GM12891 (cell line): ENCODE measurements around the gene PRXL2A.
A peak's percentile ranks its signal among the peaks of the same experiment; 100 is the strongest.

ENCODE experiments used
- POLR2A ChIP-seq: IDR thresholded peaks from 2 replicates; pipeline ENCODE4 v1.6.1; 2011; ENCODE audit warnings: low read depth, low read length, control low read depth
- POLR2AphosphoS5 ChIP-seq: IDR thresholded peaks from 2 replicates; pipeline ENCODE4 v1.6.1; 2011; ENCODE audit warnings: low read depth, low read length, control low read depth

- TF ChIP-seq POLR2A (0 out of 2 replicates have a peak, but pooled peaks have one; percentile 24), POLR2AphosphoS5 (no peak)
These were observed 64.1 kb downstream of the PRXL2A start for GRCh38 chr10:80472234-80473095.
